GM19035 (cell line): ENCODE results near the gene PSG1.
"Not testable (repeated sequence)": the region's sequence is repeated elsewhere in the genome, so short reads cannot be mapped to it uniquely, and the experiment has no call there.

ENCODE experiments used
- ATAC-seq: cut with Tn5 transposase; IDR thresholded peaks from one replicate; pipeline ENCODE4 v1.9.1; 2021; ENCODE audit not compliant: unreplicated experiment

Gene PSG1

DNA sequence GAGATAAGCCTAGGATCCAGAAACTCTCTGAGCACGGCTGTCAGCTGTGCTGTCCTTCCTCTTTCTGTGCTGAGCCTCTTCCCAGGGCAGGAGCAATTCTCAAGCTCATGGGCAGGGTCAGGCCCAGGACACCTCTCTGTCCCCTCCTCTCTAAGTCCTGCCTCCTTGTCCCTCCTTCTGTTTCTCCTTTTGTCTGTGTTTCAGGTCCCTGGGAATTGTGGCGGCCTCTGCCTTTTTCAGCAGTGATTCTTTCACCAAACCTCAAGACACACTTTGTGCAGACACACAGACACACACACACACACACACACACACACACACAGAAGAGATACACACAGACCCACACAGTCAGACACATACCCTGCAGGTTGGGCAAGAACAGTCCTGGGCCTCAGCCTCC lies at the start of gene PSG1:
Gene PSG1 (minus strand): TSS at position 101 of the 400 bp plus-strand sequence. CDS start 132 bp downstream, outside the sequence.
- no peak for ATAC-seq

DNA sequence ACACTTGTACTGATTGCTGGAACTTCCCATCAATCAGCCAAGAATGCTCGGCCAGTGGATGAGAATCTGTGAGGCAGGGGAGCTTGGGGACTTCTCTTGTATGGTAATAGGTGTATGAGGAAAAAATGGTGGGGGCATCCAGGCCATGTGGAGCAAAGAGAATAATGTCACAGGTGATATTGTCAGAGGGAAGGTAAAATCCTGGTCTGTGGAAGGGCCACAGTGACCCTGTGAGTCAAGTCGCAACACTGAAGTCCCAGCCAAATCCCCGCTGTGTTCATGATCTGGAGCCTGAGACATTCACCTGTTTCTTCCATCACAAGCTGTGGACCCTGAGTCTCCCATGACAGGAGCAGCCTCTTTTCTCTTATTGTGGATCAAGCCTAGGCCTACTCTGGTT lies 49.4 kb upstream of the PSG1 start:
- no peak for ATAC-seq

DNA sequence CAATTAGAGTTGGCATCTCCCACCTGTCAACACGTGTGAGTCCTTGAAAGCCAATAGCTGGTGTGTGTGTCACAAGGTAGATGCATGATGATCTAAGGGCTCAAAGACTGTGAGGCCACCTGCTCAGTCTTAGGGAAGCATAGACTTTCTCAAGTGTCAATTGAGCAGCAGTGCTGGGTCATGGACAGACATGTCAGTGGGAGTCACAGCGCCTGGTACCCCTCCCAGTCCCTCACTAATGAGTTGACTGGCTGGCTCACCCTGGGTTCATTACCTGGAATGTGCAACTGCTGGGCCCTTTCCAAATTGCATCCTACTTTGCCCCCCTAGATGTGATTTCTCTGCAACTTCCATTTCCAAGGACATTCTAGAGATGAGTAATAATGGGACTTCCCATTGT lies 47.3 kb upstream of the PSG1 start:
- ATAC-seq, result no peak

DNA sequence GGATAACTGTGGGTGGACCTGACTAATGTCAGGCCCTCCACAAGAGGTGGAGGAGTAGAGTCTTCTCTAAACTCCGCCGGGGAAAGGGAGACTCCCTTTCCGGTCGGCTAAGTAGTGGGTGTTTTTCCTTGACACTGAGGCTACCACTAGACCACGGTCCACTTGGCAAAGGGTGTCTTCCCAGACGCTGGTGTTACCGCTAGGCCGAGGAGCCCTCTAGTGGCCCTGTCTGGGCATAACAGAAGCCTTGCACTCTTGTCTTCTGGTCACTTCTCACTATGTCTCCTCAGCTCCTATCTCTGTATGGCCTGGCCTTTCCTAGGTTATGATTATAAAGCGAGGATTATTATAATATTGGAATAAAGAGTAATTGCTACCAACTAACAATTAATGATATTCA lies 43.6 kb upstream of the PSG1 start:
- not testable (repeated sequence) for ATAC-seq

DNA sequence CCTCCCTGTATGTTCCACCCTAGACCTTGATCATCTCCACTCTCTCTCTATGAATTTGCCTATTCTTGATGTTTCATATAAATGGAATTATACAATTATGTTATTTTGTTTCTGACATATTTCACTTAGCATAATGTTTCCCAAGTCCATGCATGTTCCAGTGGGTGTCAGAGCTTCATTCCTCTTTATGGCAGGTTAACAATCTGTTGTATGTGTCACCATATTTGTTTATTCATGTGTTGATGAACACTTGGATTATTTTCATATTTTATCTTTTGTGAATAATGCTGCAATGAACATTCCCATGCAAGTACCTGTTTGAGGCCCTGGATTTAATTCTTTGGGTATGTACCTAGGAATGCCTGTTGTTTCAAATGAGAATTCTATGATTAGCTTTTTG lies 41.5 kb upstream of the PSG1 start:
- not testable (repeated sequence) for ATAC-seq

DNA sequence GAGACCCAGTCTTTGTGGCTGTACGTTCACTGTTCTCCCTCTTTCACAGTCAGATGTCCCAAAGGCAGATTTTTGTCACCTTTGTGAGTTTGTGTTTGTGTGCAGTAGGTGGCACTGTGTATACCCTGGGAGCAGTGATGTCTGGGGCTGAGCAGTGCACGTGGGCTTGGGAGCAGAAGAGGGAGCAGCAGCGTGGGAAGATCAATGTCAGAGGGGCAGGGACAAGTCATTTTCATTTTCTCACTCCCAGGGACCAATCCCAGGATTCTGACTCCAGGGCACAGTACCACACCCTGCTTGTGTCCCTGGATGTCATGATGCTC lies 40.2 kb upstream of the PSG1 start:
- no peak for ATAC-seq

DNA sequence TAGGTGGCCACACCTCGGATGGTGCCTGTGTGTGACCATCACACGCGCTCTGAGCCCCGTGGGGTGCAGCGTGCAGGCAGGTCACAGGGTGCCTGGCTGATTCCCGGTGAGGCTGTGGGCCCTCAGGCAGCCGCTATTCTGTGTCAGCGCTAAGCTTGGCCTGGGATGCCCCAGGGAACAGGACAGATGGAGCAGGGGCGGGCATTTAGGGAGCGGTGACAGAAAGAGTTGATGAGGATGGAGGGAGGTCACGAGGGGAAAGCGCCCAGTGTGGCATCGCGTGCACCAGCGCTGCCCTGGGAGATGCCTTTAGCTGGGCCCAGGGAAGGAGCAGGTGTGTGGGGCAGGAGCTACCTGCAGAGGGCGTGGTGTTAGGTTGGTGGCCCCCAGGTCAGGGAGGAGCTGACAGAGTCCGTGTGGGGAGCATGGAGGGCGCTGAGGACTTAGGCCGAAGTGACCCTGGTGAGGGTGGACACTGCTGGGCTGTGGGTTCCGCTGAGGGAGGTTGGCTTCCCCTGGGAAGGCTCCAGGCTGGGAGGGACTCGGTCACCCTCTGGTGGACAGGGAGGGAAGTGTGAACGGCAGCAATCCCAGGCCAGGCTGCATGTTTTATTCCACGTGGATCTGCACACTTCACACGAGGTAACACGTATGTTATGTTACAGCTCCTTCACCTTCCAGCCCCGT lies 39.7 kb upstream of the PSG1 start:
- ATAC-seq, result not testable (repeated sequence)

DNA sequence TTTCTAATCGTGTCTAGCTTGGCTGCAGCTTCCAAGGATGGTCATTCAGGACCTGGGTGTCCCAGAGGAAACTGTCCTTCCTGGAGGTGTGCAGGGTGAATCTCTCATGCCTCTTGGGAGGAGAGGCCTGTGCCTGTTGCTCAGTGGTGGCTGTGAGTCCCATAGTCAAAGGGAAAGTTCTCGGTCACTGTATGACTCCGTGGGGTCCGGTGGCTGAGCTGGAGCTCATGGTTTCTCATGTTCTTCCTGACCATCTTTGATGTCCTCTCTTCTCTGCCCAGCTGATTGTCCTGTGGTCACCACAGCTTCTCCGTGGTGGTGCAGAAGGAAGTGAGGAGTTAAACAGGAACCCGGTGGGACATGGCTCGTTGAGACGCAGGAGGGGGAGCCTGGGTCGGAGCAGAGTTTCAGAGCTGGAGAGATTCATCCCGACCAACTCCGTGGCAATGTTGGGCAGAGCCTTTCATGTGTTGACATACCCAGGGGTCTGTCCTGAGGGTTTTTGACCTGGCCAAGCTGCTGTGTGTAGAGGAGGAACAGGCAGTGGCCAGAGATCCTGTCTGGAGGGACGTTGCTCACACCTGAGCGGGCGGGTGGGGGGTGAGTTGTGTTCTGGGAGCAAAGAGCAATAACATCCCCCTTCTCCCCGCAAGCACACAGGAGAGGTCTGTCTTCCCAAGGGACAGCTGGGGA lies 39.0 kb upstream of the PSG1 start:
- ATAC-seq, result not testable (repeated sequence)

DNA sequence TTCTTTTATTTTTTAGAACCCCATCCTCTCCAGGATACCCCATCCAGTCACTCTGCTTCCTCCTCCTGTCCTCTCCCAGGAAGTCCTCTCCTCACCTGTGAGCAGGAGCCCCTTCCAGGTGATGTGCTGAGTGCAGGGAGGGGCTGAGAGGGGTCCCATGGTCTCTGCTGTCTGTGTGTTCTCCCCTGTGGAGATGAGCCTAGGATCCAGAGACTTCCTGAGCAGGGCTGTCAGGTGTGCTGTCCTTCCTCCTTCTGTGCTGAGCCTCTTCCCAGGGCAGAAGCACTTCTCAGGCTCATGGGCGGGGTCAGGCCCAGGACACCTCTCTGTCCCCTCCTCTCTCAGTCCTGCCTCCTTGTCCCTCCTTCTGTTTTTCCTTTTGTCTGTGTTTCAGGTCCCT lies 38.1 kb upstream of the PSG1 start, which contains the start of gene PSG6:
Gene PSG6 (minus strand): TSS at position 261 of the 400 bp plus-strand sequence. CDS start 102 bp downstream, at position 159.
- ATAC-seq, result not testable (repeated sequence)

DNA sequence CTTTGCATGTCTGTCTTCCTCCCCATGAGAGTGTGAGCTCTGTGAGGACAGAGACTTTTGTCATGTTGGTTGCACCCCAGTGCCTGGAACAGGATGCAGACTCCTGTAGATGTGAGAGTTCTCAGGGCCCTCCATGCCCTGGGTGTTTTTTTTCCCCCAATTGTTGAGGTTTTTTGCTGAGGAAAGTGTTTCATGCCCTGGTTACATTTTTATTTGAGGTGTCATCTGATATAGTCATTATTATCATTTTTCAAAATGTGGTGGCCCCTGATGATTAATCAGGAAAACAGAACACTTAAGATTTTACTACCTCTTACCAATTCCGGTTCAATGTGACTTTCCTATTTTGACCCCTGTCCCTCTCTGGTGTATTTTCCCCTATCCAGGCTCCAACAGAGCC lies 37.4 kb upstream of the PSG1 start:
- ATAC-seq, result not testable (repeated sequence)

DNA sequence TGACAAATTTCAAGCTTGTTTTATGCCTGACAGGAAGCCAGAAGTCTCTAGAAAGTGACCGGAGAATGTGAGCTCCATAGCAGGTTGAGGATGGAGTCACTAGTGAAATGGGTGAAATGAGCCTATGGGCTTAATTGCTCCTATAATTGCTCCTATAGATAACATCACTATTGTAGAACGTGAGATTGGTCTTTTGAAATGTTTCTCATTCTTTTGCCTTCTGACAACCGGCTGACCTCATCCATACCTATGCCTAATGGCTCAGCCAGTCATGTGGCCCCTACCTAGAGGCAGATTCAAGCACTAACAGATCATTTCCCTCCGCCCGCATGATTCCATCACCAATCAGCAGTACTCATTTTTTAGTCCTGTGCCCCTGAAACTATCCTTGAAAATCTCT lies 34.0 kb upstream of the PSG1 start:
- ATAC-seq, result not testable (repeated sequence)

DNA sequence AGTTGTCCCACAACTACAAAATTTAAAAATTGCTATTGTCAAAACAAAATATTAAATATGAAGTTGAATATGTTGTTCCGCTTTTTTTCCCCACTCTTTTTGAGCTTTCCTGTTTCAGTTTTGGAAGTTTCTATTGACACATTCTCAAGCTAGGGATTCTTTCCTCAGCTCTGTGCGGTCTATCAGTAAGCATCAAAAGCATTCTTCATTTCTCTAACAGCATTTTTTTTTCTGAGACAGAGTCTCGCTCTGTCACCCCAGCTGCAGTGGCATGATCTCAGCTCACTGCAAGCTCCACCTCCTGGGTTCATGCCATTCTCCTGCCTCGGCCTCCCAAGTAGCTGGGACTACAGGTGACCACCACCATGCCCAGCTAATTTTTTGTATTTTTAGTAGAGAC lies 33.4 kb upstream of the PSG1 start:
- ATAC-seq, result not testable (repeated sequence)

DNA sequence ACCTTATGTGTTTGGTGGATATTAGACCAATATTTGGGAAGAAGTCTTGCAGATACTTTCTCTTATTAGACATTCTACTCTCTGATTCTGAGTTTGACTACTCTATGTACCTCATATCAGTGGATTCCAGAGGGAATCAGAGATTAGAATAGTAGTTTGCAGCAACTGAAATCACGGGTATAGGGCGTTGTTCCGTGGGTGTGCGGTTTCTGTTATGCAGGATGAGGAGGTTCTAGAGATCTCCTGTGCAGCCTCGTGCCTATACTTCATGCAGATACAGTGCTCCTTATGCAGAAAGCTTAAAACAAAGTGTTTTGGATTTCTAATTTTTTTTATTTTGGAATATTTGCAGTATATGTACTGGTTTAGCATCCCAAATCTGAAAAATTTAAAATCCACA lies 32.2 kb upstream of the PSG1 start:
- not testable (repeated sequence) for ATAC-seq

DNA sequence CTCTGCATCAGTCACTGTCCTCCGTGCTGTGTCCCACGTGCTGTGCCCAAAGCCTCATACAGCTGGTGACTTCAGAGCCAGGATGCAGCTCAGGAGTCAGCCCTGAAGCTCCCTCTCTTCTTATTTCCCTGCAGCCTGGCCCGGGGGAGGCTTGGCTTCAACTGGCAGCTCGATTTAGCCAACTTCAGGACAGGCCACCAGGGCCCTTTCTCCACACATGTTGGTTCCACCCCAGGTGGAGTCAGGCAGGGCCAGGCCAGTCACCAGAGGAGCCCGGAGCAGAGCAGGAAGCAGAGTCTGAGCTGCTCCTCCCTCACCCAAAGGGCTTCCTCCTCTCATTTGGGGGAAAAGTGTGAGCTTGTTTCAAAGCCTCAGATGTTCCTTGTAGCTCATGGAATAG lies 26.6 kb upstream of the PSG1 start:
- ATAC-seq, result not testable (repeated sequence)

DNA sequence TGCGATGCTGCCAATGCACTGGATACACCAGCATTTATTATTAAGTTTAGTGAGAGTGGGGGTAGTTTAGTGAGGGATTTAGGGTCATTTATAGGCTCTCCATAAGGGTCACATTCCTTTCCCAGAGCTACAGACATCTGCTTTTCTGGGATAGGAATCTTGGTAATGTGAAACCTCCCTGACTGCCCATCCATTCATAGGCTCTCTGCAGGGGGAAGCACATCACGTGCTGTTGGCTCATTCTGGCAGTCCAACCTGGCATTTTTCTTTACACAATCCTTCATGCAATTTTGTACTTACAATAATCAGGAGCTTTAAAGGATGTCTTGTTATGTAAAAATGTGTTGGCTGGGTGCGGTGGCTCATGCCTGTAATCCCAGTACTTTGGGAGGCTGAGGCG lies 21.0 kb upstream of the PSG1 start:
- not testable (repeated sequence) for ATAC-seq

DNA sequence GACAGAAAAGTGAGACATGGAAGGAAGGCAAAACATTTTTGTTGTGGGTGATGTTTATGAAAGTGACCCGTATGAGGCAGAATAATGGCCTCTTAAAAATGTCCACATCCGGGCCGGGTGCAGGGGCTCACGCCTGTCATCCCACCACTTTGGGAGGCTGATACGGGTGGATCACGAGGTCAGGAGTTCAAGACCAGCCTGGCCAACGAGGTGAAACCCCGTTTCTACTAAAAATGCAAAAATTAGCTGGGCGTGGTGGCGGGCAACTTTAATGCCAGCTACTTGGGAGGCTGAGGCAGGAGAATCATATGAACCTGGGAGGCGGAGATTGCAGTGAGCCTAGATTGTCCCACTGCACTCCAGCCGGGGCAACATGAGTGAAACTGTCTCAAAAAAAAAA lies 20.2 kb upstream of the PSG1 start:
- not testable (repeated sequence) for ATAC-seq

DNA sequence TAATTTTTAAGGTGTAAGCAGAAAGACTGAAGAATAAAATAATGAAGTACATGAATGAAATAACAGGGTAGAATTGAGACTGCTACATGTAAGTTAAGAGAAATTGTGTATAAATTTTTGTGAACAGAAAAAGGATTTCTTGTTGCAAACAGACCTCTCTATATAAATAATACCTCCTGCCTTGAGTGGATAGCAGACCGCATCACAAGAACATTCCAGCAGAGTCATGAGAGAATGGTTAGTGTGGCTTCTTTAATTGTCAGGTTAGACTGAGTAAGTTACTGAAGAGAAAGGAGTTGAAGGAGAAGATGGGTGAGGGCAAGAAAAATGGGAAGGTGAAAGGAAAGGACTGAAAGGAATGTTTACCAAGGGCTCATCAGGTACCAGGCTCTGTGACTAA lies 19.6 kb upstream of the PSG1 start:
- not testable (repeated sequence) for ATAC-seq

DNA sequence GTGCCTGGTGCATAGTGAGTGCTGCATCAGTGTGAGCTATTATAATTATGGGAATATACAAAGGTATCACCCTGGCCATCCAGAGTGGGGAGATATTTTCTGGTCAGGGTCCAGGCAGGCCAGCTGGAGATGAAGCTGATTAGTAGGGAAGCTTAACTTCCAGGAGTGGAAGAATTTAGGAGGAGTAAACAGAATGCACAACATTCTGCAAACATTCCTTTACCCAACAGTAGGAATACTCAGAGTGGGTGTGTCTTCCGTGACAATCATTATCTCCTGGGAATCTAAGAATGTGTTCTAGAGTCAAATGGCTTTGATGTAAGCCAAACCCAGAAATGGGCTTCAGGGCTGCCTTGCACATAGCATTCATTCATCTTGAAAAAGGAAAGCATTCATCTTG lies 19.1 kb upstream of the PSG1 start:
- not testable (repeated sequence) for ATAC-seq

DNA sequence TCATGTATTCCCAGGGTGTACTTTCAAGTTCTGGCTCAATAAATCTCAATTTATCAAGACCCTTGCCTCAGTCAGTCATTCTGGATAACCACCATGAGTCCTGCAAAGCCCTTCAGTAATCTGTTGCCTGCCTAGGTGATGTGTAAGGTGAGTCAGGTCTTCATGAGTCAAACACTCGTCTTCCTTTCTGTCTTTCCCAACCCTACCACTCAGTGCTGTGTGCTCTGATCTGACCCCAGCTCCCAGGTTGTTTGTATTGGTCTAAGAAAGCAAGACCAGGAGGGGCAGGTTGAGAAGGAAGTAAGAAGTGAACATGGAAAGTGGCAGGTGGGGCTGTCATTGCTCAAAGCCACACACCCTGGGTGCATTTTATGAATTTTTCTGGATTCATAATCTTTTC lies 18.2 kb upstream of the PSG1 start:
- ATAC-seq, result not testable (repeated sequence)

DNA sequence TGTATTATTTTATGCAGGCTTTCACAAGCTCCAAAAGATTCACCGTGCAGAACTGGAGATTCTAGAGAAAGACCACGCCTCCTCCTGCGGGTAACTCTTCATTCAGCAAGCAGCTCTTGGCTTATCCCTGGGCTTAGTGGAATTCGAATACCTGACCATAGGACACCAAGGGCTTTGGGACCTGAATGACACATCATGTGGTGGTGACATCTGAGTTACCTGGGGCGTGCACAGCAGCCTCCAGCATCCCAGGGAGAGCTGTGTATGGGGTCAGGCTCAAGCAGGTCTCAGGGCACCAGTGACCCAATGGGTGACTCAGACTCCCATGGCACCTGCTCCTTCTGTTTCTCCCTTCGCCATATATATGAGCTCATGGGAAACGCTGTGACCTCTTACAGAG lies 10.9 kb upstream of the PSG1 start:
- not testable (repeated sequence) for ATAC-seq

DNA sequence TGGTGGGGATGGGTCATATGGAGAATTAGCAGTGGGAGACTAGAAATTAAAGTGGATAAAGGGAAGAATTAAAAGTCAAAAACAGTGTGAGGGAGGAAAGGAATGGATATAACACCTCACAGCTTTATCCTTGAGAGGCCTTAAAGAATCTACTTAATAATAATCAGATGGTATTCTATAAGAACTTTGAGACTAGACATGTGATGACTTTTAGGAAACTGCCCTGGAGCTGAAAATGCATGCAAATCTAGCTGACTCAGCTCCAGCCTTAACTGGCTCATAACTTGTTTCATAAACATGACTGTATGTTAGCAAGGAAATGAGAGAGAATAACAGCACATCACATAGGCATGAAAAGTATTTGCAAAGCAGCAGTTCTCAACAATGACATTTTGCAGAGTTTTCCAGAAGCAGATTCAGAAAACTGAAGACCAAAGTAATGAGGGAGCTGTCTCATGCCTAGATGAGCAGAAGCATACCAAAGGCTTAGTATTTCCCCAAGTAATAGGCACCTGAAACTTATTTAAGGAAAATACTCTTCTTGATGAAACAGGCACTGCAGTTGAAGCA lies 8.4 kb upstream of the PSG1 start:
- ATAC-seq, result not testable (repeated sequence)

DNA sequence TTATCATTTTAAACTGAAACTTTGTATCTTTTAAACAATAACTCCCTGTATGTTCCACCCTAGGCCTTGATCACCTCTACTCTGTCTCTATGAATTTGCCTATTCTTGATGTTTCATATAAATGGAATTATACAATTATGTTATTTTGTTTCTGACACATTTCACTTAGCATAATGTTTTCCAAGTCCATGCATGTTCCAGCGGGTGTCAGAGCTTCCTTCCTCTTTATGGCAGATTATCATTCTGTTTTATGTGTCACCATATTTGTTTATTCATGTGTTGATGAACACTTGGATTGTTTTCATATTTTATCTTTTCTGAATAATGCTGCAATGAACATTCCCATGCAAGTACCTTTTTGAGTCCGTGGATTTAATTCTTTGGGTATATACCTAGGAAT lies 3.2 kb upstream of the PSG1 start:
- ATAC-seq, result not testable (repeated sequence)
